IPS DF 6.9 (cell line): ENCODE results near the gene KCNT2.

Experiments used
- DNase-seq: peaks from one replicate; pipeline ENCODE4 v3.0.0-alpha.2; 2013; ENCODE audit warnings: low read depth, low spot score
- H3K27ac ChIP-seq: one replicate; pipeline ENCODE4 v1.5.1; 2013; ENCODE audit warnings: low read length, control low read depth
- H3K27me3 ChIP-seq: 2 replicates; pipeline ENCODE4 v1.6.1; 2013; ENCODE audit warnings: mild to moderate bottlenecking, low read length; ENCODE audit not compliant: control insufficient read depth, insufficient read depth
- H3K36me3 ChIP-seq: 2 replicates; pipeline ENCODE4 v1.6.1; 2013; ENCODE audit warnings: low read length; ENCODE audit not compliant: control insufficient read depth, insufficient read depth
- H3K4me1 ChIP-seq: 2 replicates; pipeline ENCODE4 v1.6.1; 2013; ENCODE audit warnings: low read length; ENCODE audit not compliant: control insufficient read depth, insufficient read depth
- H3K4me3 ChIP-seq: 2 replicates; pipeline ENCODE4 v1.5.1; 2013; ENCODE audit warnings: mild to moderate bottlenecking, low read length
- H3K9me3 ChIP-seq: 2 replicates; pipeline ENCODE4 v1.6.1; 2013; ENCODE audit warnings: low read length, inconsistent platforms; ENCODE audit not compliant: control insufficient read depth, insufficient read depth
- WGBS: extraction: QIAGEN DNeasy Blood & Tissue Kit; methylation state at CpG from one replicate; pipeline ENCODE4 v1.1.7; 2013; ENCODE audit warnings: mixed read lengths, missing lambda C conversion rate; ENCODE audit not compliant: insufficient read length, insufficient coverage; 5-methylcytosine and 5-hydroxymethylcytosine counted together

Gene KCNT2

DNA sequence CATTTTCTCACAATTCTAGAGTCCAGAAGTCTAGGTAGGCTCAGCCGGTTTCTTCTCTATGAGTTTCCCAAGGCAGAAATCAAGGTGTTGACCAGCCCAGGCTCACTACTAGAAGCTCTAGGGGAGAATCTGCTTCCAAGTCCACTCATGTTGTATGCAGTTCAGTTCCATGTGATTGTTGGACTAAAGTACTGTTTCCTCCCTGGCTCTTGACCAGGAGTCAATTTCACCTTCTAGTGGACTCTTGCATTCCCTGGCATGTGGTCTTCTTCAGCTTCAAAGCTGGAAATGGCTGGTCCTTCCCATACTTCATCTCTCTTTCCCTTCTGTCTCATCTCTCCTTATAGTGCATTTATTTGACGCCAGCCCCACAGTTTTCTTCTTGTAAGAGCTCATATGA, 153.4 kb downstream of the KCNT2 start:
- WGBS = no CpG with 5 or more reads among the region's 2 CpGs
- no peaks in the 10 kb centered on the region for H3K36me3 ChIP-seq
- no peaks in the 10 kb centered on the region for H3K27me3 ChIP-seq
- no peaks in the 10 kb centered on the region for H3K4me1 ChIP-seq
- H3K4me3 ChIP-seq = no peak overlapping the region
- no peak overlapping the region for H3K27ac ChIP-seq
- H3K9me3 ChIP-seq = no peaks in the 10 kb centered on the region
- DNase-seq = no peak

DNA sequence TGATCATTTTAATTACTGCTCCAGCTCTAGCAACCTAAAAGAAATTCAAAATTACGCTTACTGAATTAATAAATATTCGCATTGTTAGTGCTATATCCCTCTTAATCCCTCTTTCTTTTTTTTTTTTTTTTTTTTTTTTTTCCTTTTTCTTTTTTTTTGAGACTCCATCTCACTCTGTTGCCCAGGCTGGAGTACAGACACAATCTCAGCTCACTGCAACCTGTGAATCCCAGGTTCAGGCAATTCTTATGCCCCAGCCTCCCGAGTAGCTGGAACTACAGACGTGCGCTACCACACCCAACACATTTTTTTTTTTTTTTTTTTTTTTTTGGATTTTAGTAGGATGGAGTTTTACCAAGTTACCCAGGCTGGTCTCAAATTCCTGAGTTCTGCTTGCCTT, 157.1 kb downstream of the KCNT2 start:
- no CpG with 5 or more reads among the region's 5 CpGs for WGBS

DNA sequence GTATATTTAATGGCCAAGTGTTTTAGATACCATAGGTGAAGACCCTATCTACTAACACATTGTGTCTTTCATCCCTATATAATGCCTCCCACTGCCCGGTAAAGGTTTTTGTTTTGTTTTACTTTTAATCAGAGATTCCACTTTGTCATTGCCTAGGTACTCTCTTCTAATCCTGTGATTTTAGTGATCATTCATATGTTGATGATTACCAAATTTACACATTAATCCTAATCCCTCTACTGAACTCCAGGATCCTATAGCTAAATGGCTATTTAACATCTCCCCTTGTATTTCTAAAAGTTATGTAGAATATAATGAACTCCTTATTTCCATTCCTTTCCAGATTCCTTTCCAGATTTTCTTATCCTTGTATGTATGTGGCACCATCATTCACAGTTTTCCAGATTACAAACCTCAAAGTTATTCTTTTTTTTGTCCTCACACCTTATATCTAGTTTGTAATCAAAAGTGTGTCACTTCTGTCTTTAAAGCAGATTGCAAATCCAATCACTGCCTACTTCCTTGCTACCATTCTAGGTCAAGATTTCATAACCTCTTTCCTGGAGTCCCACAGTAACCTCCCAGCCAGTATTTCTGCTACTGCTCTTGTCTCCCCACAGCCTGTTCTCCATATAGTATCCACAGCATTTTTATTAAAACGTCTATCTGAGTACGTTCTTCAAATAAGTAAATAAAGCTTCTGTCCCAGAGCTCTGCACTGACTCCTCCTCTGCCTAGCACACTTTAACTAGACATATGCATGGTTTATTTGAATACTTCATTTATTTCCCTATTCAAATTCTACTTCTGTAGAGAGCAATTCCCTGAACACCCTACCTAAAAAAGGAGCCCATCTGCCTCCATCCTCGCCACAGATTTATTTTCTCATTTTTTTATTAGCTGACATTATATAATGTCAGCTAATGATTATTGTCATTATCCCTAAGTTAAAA, 157.8 kb downstream of the KCNT2 start:
- no peak for DNase-seq
- Histone ChIP-seq H3K9me3 (no peaks in the 10 kb centered on the region), H3K36me3 (no peaks in the 10 kb centered on the region), H3K4me3 (no peak overlapping the region), H3K27ac (no peak overlapping the region), H3K27me3 (no peaks in the 10 kb centered on the region), H3K4me1 (no peaks in the 10 kb centered on the region)
- WGBS = no CpG with 5 or more reads among the region's 4 CpGs

More for the DNA sequence above, 157.1 kb downstream of the KCNT2 start:
- Histone ChIP-seq H3K9me3 (no peaks in the 10 kb centered on the region), H3K36me3 (no peaks in the 10 kb centered on the region), H3K27ac (no peak overlapping the region), H3K4me1 (no peaks in the 10 kb centered on the region), H3K4me3 (no peak overlapping the region), H3K27me3 (no peaks in the 10 kb centered on the region)
- no peak for DNase-seq

DNA sequence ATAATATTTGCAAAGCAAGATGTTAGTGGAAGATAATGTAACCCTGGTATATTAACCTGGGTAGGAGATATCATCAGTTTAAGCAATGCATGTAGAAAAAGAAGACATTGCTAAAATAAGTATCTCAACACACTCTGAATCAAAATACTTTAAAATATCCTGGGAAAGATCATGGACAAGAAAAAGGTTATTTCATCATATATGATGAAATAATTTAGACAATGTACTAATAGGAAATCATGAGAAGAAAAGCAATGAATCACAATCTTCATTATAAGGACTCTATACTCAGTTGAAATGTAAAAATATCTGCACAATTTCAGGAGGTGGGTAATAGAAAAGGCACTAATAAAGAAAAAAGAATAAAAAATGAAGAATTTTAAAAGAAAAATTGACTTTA, 158.8 kb downstream of the KCNT2 start:
- Histone ChIP-seq H3K9me3 (no peaks in the 10 kb centered on the region), H3K4me3 (no peak overlapping the region), H3K36me3 (no peaks in the 10 kb centered on the region), H3K27ac (no peak overlapping the region), H3K4me1 (no peaks in the 10 kb centered on the region), H3K27me3 (no peaks in the 10 kb centered on the region)
- no peak for DNase-seq

DNA sequence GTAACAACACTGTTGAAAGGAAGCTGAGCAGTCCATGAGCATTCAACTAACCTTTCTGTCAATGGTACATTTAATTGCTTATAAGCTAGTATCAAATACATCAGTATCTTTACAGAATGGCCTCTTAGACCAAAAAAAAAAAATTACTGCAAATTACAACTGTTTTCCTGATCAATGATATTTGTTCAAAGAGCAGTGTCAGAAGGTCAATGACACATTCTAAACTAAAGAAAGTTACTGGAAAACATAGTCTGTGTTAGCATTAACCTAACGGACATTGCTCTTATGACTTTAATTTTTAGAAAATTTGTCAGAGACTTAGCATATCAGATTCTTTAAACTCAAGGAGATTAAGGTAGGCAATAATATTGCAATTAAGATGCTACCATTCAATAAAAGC, 162.5 kb downstream of the KCNT2 start:
- WGBS = no CpG with 5 or more reads among the region's 1 CpG
- H3K27ac ChIP-seq = no peak overlapping the region
- H3K4me3 ChIP-seq = no peak overlapping the region
- H3K9me3 ChIP-seq = no peaks in the 10 kb centered on the region
- no peak for DNase-seq
- no peaks in the 10 kb centered on the region for H3K4me1 ChIP-seq
- no peaks in the 10 kb centered on the region for H3K36me3 ChIP-seq
- H3K27me3 ChIP-seq = no peaks in the 10 kb centered on the region

DNA sequence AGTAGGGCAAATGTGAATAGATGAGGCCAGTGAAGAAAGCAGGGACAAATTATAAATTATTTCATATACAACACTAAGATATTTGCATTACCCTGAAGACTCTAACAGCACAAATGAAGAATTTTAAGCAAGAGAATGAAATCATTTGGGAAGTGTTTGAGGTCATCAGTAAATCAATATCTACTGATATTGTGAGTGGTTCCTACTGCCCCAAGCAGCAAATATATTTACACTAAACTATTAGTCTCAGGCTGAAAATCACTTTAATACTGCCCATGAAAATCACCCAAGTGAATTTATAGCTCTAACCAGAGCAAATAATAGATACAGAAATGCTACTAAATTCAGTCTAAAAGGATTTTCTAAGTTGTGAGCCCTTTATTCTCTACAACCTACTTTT, 163.6 kb downstream of the KCNT2 start:
- no peaks in the 10 kb centered on the region for H3K27me3 ChIP-seq

DNA sequence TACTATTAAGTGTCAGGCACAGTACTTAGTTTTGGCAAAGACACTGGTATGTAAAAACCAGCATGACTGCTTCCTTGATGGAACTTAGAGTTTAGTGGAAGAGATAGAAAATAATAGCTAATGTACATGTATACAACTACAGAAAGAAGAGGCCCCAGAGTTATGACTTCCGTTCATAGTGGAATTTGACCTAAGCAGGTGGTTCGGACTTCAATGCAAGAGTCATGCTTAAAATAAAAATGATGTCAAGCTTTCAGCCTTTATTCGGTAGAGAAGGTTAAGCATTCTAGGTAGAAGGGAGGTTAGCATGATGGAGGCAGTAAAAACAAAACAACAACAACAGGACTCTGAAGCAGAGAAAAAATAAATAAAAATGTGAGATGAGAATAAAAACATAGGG, 165.9 kb downstream of the KCNT2 start:
- WGBS = no CpG with 5 or more reads among the region's 3 CpGs
- DNase-seq = no peak
- no peaks in the 10 kb centered on the region for H3K4me1 ChIP-seq
- no peak overlapping the region for H3K4me3 ChIP-seq
- no peaks in the 10 kb centered on the region for H3K36me3 ChIP-seq
- no peaks in the 10 kb centered on the region for H3K9me3 ChIP-seq
- no peaks in the 10 kb centered on the region for H3K27me3 ChIP-seq
- no peak overlapping the region for H3K27ac ChIP-seq

More for the DNA sequence above, 163.6 kb downstream of the KCNT2 start:
- Histone ChIP-seq H3K4me3 (no peak overlapping the region), H3K9me3 (no peaks in the 10 kb centered on the region), H3K27ac (no peak overlapping the region), H3K36me3 (no peaks in the 10 kb centered on the region), H3K4me1 (no peaks in the 10 kb centered on the region)
- no peak for DNase-seq

DNA sequence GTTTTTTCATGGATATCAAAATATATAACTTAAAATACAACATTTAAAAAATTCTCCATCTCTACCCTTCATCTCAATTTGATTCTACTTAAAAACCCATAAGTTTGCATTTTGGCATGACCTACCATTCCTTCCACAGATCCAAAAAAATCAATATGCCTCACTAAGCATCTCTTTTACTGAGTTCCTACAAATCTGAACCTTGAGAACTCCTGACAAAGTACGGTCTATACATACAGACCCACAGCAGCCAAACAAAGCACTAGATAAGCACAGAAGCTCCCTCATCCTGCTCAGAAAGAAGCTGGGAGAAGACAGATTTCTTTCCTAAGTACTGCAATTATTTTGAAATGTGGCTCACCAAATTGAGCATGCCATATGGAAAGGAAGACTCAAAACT, 167.5 kb downstream of the KCNT2 start:
- no peaks in the 10 kb centered on the region for H3K4me1 ChIP-seq
- WGBS = no CpG with 5 or more reads among the region's 1 CpG
- no peak overlapping the region for H3K4me3 ChIP-seq
- H3K36me3 ChIP-seq = no peaks in the 10 kb centered on the region
- DNase-seq = no peak
- no peaks in the 10 kb centered on the region for H3K9me3 ChIP-seq
- no peaks in the 10 kb centered on the region for H3K27me3 ChIP-seq
- H3K27ac ChIP-seq = no peak overlapping the region

DNA sequence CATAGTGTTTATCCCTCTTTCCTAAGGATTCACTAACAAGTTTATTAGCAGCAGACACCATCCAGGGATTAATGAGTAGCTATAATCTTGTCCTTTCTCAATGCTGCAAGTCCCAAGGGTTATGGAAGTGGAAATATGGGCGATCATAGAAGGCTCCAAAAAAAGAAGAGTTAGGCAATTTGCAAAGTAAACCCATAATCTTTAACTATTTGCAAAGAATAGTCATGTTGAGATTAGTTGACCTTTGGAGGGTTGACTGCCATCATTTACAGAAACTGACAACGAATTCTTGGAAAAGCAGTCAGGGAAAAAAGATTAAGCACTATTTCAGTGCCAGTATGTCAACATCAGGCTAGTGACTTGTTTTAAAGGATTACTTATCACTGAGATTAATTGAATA, 169.9 kb downstream of the KCNT2 start:
- Histone ChIP-seq H3K9me3 (no peaks in the 10 kb centered on the region), H3K4me3 (no peak overlapping the region), H3K27ac (no peak overlapping the region), H3K36me3 (no peaks in the 10 kb centered on the region), H3K27me3 (no peaks in the 10 kb centered on the region), H3K4me1 (no peaks in the 10 kb centered on the region)
- no CpG with 5 or more reads among the region's 2 CpGs for WGBS
- no peak for DNase-seq

DNA sequence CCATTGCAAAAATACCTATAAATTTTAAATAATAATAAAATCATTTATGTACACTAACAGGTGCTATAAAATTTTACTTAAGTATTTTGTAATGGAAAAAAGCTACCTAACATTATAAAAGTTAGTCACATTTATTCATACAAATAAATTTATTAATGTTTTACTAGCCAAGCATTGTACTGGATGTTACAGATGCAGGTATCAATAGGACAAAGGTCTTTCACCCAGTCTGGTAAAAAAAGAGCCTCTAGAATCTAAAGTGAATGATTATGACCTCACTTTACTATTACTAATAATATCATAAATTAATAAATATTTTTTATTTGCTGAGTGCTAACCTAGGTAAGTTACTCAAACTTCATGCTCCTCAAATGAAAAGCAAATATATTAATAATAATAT, 170.6 kb downstream of the KCNT2 start:
- Histone ChIP-seq H3K27me3 (no peaks in the 10 kb centered on the region), H3K4me3 (no peak overlapping the region), H3K27ac (no peak overlapping the region), H3K9me3 (no peaks in the 10 kb centered on the region), H3K4me1 (no peaks in the 10 kb centered on the region), H3K36me3 (no peaks in the 10 kb centered on the region)
- DNase-seq = no peak

DNA sequence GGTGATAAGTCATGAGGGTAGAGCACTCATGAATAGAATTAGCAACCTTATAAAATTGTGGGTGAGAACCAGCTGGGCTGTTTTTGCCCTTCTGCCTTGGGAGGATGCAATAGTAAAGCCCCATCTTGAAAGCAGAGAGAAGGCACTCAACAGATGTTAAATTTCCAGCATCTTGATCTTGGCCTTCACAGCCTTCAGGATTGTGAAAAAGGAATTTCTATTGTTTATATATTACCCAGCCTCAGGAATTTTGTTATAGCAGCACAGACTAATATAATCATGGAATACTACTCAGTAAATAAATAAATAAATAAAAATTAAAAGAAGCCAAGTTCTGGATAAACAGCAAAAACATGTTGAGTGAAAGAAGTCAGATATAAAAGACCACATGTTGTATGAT, 175.2 kb downstream of the KCNT2 start:
- no peak for DNase-seq
- Histone ChIP-seq H3K4me3 (no peak overlapping the region), H3K27ac (no peak overlapping the region), H3K4me1 (no peaks in the 10 kb centered on the region), H3K36me3 (no peaks in the 10 kb centered on the region), H3K27me3 (no peaks in the 10 kb centered on the region), H3K9me3 (no peaks in the 10 kb centered on the region)
